CD4-positive, alpha-beta T cell treated with Interleukin-4 for 4 hours (primary cell): Measurements from ENCODE around the gene TCF25.
"Not testable (repeated sequence)": the region's sequence is repeated elsewhere in the genome, so short reads cannot be mapped to it uniquely, and the experiment has no call there.

Experiments used
- DNase-seq: peaks from one replicate; pipeline ENCODE4 v3.0.0-alpha.2; 2020

The TCF25 gene

GRCh38 chr16:89873109-89873971 lies at the start of gene TCF25:
TSS of gene TCF25 (plus strand) at chr16:89873592. CDS start at chr16:89873668, 76 bp downstream.
- peak; percentile 77 for DNase-seq

- DNase-seq = not testable (repeated sequence)
Observed at GRCh38 chr16:89823824-89824148, 49.6 kb upstream of the TCF25 start.

- no peak for DNase-seq
Observed at GRCh38 chr16:89826531-89827382, 46.6 kb upstream of the TCF25 start.

GRCh38 chr16:89827383-89828198 lies 45.8 kb upstream of the TCF25 start:
- DNase-seq = no peak

- peak; percentile 60 for DNase-seq
Observed at GRCh38 chr16:89828199-89828869, 45.1 kb upstream of the TCF25 start, which contains the start of gene SPIRE2. TSS of gene SPIRE2 (plus strand) at chr16:89828475. CDS start at chr16:89828551, 76 bp downstream.

- no peak for DNase-seq
Observed at GRCh38 chr16:89828870-89829629, 44.3 kb upstream of the TCF25 start.

GRCh38 chr16:89829630-89830437 lies 43.6 kb upstream of the TCF25 start:
- no peak for DNase-seq

- DNase-seq = no peak
Observed at GRCh38 chr16:89831810-89832328, 41.5 kb upstream of the TCF25 start.

- not testable (repeated sequence) for DNase-seq
Observed at GRCh38 chr16:89833664-89834363, 39.6 kb upstream of the TCF25 start.

- DNase-seq = not testable (repeated sequence)
Observed at GRCh38 chr16:89834813-89835363, 38.5 kb upstream of the TCF25 start.

- DNase-seq = not testable (repeated sequence)
Observed at GRCh38 chr16:89836484-89836883, 36.9 kb upstream of the TCF25 start.

GRCh38 chr16:89837014-89837546 lies 36.3 kb upstream of the TCF25 start:
- DNase-seq = no peak

- peak; percentile 43 for DNase-seq
Observed at GRCh38 chr16:89841275-89841674, 32.1 kb upstream of the TCF25 start.

GRCh38 chr16:89842471-89843408 lies 30.7 kb upstream of the TCF25 start:
- DNase-seq = no peak

GRCh38 chr16:89843409-89844350 lies 29.7 kb upstream of the TCF25 start:
- DNase-seq = no peak

GRCh38 chr16:89844739-89845339 lies 28.6 kb upstream of the TCF25 start:
- DNase-seq = no peak
